Skin epidermis (tissue), 12 donors: Measurements from ENCODE around the gene DPYD.

Experiments used
- H3K27ac ChIP-seq, 21 experiments: fragments of 200-600 bp; sonication (generic) in 11 of 21; one replicate each; pipeline ENCODE4 v1.5.0; 2020; ENCODE audit warnings: mild to moderate bottlenecking in 3 of 21, inconsistent platforms in 2 of 21, moderate library complexity in 2 of 21
- H3K4me3 ChIP-seq, 7 experiments: fragments of 200-600 bp; sonication (generic) in 2 of 7; one replicate each; pipeline ENCODE4 v1.5.0; 2020; ENCODE audit warnings: inconsistent platforms in 2 of 7, mild to moderate bottlenecking in 2 of 7, moderate library complexity in 1 of 7

The DPYD gene

DNA sequence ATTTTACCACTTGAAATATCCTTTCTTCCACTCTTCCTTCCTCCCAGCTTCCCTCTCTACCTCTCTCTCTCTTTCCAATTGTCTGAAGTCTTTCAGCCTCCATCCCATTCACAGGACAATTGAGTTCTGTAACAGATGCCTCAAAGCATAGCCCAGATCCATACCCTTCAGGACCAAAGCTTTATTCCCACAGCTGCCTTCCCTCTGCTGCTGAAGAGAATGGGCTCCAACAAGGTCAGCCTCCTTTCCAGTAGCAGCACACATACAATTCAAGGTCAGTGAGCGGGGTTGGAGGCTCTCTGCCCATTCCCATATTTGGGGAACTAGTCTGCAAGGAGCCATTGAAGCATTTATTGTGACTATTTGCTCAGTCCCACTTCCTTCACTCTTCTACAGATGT, 179.9 kb downstream of the DPYD start:
- no peak overlapping the region for H3K27ac ChIP-seq
- H3K4me3 ChIP-seq, result no peak overlapping the region

DNA sequence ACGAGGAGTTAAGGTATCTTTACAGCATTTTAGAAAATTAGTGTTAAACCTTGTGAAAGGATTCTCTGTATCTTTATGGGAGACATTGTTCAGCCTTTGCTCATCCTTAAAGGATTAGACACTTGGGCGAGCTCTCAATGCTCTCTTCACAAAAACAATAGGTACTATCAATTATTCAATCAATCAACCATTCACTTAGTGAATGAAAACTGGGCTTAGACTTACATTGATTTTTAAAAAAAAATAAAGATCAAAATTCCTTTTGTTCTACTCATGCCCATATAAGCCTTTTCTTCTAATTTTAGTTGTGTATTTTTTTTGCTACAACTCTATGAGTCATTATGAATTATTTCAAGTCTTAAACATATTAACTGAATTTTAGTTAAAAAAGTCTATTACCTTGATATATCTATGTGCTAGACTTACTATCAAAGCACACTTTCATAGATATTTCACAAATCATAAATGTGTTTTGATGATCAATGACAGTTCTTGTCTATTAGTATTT, 181.2 kb downstream of the DPYD start:
- Histone ChIP-seq H3K4me3 (no peak overlapping the region), H3K27ac (no peak overlapping the region)

DNA sequence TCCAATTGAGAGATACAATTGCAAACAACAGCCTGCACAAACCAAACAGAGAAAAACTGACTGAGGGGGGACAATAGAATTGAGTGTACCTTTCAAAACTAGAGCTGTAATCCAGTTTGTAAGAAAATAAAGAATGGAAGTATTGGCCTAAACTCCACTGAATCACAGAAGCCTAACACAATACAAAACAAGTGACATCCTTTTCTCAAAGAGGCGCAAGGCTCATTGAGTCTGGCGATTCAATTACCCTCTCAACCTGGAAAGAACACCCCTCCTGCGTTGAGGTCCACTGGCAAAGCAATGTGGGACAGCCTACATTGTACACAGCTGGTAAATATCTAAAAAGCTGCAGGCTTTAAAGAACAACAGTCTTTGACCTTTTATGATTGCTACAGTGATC, 182.6 kb downstream of the DPYD start:
- Histone ChIP-seq H3K27ac (no peak overlapping the region), H3K4me3 (no peak overlapping the region)

DNA sequence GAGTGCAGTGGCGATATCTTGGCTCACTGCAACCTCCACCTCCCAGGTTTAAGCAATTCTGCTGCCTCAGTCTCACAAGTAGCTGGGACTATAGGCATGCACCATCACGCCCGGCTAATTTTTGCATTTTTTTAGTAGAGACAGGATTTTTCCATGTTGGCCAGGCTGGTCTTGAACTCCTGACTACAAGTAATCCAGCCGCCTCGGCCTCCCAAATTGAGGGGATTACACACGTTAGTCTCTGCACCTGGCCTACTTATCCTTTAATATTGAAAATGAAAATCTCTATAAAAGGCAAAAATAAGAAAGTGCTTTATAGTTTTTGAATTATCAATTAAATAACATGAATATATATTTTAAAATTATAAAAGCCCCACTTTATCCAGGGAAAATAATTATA, 190.6 kb downstream of the DPYD start:
- no peak overlapping the region for H3K4me3 ChIP-seq

DNA sequence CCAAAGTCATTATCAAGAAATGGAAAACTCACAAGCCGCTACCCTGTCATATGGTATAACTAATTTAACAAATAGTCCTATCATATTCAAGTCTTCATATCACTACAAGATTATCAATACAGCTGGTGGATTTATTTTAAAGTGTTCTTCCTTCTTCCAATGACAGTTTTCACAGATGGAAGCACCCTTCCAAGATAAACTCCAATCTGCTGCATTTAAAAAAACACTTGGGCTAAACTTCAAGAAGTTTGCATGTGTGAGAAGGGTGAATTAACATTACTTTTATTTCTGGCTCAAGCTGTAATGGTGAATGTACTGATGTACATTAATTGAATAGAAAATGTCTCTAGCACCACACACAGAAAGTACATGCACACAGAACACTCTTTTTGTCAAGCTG, 192.4 kb downstream of the DPYD start:
- H3K27ac ChIP-seq, result no peak overlapping the region
- H3K4me3 ChIP-seq, result no peak overlapping the region

More for the DNA sequence above, 190.6 kb downstream of the DPYD start:
- H3K27ac ChIP-seq, result no peak overlapping the region

DNA sequence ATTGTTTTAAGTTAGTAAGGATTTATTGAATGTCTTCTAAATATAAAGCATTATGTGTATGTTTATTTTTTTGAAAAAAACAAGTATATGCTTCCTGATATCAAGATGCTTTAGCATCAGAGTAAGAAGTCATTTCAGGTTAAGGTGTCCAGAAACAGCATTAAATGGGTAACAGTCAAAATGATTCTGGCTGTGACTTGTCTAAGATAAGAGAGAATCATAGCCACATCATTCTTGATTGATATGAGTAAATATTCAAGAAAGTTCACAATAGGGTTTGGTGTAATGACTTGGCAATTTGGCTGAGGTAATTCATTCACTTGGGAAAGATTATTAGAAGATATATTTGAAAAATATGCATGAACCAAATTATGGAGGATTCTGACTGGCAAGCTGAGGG, 193.8 kb downstream of the DPYD start:
- Histone ChIP-seq H3K4me3 (no peak overlapping the region), H3K27ac (no peak overlapping the region)

DNA sequence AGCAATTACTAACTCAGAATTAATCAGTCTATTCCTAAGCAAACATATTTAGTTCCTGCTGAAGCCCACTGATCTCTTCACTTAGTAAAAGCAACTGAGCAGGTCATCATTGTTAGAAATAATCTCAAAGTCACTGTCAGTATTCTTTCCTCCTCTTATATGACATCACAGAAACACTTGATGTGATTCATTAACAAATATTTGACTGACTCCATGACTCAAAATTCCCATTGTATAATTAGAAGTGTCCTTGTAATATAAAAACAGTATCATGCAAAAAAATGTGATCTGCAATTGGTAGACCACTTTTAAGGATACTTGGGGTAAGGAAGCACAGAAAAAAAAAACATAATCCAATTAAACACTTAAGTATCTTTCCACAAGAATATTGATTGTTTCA, 194.4 kb downstream of the DPYD start:
- H3K4me3 ChIP-seq, result no peak overlapping the region
- no peak overlapping the region for H3K27ac ChIP-seq

DNA sequence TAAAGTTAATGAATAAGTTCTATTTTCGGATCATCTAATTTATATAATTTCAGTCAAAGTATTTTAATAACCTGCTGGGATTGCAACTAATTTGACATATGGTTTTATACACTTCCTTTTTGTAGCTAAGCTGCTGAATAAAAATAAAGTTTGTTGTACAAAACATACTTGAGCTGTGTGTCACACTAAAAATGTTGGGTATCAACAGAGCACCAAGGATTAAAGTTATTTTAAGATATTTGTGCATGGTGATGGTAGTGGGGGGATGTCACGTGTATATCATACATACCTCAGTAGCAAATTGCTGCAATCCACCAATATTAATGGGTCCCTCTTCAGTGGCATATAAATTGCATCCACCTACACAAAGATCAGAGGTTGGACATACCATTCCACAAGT, 199.6 kb downstream of the DPYD start:
- H3K4me3 ChIP-seq, result no peak overlapping the region
- H3K27ac ChIP-seq, result no peak overlapping the region

DNA sequence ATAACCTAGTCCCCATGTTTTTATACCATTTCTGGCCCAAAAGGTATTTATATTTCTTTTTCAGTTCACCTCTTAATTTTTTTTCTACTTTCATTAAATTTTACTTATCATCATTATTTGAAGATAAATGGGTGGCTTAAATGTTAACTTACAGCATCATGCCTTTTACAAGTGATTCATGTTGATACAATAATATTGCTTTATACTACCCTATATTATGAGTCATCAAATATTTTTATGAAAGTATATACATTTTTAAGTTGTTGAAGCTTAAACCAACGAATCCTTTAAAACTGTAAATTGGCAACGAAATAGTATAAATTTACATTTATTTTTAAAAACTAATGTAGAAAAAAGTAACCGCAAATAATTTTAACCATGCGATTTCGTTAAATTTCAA, 207.9 kb downstream of the DPYD start:
- Histone ChIP-seq H3K4me3 (no peak overlapping the region), H3K27ac (no peak overlapping the region)

DNA sequence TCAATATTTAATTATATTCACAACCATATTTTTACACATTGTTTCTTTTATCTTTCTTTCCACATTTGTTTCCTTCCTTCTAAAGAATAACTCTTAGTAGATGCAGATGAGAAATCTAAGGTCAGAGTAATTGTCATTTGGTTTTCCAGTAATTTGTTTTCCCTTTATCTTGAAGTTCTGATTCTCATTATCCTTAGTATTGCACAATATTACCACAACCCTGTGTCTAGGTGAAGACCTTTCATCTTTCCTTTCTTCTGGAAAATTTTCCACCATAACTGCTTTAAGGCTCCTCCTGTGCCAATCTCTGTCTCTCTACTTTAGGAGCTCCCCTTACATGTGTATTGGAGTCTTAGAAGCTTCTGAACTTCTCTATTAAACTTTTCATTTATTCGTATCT, 209.0 kb downstream of the DPYD start:
- Histone ChIP-seq H3K27ac (no peak overlapping the region), H3K4me3 (no peak overlapping the region)

DNA sequence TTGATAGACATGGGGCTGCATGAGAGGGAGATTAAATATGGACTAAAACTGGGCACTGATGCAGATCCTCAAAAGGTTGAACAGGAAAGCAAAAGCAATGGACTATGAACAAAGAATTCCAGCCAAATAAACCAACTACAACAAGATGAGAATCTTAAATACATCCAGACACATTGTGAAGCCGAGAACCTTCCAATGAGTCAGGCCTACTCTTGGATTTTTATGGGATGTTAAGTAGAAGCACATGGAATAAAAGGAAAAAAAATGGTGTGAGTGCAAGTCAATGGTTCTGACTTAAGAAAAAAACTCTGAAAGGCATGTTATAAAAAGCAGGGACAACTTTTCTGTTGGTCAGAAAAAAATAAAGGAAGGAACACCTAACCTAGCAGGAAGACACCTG, 227.2 kb downstream of the DPYD start:
- Histone ChIP-seq H3K27ac (peak overlapping the region in 1 of 21 experiments; percentile 4), H3K4me3 (no peak overlapping the region)

DNA sequence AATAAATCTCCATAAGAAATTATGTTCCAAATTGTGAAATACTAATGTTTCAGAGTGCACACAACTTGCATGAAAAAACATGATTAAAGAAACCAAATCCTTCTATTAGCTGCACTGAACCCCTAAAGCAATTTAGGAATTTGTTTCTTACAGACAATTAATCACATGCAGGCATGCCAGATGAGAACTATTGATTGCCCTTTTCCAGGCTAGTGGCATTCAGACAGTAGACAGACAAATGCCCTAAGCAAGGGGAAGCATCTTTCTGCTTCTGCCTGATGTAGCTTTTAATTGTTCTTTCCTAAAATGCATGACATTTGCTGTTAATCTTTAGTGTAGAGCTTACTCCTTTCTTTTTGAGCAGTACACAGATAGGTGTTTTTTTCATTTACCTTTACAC, 229.5 kb downstream of the DPYD start:
- no peak overlapping the region for H3K4me3 ChIP-seq
- no peak overlapping the region for H3K27ac ChIP-seq

DNA sequence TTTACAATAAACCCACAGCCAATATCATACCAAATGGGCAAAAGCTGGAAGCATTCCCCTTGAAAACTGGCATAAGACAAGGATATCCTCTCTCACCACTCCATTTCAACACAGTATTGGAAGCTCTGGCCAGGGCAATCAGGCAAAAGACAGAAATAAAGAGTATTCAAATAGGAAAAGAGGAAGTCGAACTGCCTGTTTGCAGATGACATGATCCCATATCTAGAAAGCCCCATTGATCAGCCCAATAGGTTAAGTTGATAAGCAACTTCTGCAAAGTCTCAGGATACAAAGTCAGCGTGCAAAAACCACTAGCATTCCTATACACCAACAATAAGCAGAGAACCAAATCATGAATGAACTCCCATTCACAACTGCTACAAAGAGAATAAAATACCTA, 235.5 kb downstream of the DPYD start:
- Histone ChIP-seq H3K27ac (no peak overlapping the region), H3K4me3 (no peak overlapping the region)

DNA sequence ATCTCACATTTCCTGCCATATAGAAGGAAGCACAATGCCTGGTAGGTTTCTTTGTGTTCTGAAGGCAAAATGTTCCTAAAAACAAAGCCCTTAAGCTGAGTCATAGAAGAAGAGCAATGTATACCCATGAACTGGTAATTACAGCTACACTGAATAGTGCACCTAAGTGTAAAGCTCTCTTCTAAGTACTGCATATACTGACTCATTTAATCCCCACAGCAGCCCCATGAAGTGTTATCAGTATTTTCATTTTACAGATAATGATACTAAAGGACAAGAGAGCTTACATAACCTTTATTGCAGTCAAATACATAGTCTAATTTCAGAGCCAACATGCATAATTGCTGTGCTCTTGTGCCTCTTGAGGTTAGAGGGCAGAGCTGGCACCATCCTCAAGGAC, 239.9 kb downstream of the DPYD start:
- Histone ChIP-seq H3K27ac (no peak overlapping the region), H3K4me3 (no peak overlapping the region)

DNA sequence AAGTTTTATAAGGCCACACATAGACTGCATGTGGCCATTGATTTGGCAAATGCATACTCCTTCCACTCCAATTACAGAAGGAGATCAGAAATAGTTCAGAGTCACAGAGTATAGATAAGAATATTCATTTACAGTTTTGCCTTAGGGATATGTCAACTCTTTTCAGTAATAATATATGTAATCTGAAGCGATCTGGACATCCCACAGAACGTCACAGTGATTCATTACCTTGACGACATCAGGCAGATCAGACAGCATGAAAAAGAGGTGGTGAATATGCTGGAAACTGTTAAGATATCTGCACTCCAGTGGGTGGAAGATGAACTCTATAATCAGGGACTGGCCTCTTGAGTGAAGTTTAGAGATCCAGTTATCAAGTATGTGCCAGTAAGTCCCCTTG, 240.4 kb downstream of the DPYD start:
- H3K27ac ChIP-seq, result no peak overlapping the region
- H3K4me3 ChIP-seq, result no peak overlapping the region

DNA sequence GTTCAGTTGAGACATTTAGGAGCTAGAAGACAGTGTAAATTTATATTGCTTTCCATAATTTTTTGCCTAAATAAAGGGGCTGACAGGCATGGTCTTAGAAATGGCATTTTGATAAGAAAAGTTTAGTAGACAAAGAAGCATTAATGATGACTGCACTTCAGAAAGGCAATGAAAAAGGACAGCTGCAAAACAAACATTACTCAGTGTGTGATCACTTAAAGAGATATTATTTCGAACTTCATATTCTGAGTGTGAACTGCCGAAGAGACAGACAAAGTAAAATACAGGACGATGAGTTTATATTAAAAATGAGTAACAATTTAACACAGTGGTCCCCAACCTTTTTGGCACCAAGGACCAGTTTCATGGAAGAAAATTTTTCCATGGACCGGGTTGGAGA, 243.1 kb downstream of the DPYD start:
- H3K4me3 ChIP-seq, result no peak overlapping the region
- H3K27ac ChIP-seq, result no peak overlapping the region

DNA sequence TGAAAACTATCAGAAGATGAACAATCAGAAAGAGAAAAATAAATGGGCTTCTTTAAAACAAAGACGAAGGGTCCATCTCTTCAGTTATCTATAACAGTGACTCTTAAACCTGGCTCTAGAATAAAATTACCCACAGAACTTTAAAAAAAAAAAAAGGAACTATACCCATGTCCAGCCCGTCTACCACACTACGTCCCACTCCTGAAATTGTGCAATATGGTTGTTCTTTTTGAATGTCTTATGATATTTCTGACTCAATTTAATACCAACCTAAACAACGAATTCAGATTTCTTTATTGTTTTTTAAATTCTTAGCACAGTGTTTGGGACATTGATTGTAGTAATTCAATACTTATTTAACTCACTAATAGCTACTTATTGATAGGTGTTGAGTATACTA, 246.3 kb downstream of the DPYD start:
- Histone ChIP-seq H3K4me3 (no peak overlapping the region), H3K27ac (no peak overlapping the region)

DNA sequence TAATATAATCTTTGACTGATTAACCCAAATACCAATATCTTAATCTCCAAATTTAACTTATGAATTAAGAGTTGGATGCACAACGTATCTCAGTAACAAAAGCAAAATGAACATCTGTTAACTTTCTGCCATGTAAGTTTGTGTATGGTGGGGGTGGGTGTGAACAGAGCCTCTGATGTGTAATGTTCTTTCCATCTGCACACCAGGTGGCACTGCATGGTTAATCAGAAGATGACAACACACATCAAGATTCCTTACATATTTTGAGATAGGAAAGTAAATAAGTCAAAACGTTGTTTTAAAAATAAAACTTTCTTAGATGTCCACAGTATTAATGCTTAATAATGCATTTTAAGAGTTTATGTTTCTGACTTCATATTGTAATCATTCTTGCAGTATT, 251.9 kb downstream of the DPYD start:
- no peak overlapping the region for H3K4me3 ChIP-seq

DNA sequence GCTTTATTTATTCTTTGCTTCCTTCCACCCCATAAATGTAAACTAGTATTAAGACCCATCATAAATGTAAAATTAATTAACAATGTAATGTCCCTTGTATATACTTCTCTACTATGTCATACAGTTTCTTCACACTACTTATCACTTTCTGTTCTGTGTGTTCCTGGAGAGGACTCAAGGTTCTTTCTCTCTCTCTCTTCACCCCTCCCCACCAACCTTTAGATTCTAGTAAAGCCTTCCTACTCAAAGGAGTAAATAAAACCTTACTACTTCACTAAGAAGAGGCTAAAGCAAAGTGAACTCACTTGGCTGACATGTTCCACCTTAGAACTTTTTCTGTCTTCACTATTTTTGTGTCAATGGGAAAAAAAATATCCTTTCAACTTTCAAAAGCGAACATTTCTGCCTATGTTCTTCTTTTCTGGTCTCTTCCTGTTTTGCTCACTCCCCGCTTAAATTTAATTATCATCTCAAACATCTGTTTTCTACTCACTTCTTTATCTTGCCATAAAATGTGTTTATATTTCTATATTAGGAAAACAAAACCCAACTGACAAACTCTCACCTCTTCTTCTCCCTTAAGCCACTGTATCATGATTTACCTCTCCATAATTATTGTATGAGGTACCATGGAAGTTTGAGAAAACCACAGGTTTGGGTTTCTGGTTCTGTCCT, 260.3 kb downstream of the DPYD start:
- Histone ChIP-seq H3K4me3 (no peak overlapping the region), H3K27ac (no peak overlapping the region)

More for the DNA sequence above, 251.9 kb downstream of the DPYD start:
- H3K27ac ChIP-seq, result no peak overlapping the region

DNA sequence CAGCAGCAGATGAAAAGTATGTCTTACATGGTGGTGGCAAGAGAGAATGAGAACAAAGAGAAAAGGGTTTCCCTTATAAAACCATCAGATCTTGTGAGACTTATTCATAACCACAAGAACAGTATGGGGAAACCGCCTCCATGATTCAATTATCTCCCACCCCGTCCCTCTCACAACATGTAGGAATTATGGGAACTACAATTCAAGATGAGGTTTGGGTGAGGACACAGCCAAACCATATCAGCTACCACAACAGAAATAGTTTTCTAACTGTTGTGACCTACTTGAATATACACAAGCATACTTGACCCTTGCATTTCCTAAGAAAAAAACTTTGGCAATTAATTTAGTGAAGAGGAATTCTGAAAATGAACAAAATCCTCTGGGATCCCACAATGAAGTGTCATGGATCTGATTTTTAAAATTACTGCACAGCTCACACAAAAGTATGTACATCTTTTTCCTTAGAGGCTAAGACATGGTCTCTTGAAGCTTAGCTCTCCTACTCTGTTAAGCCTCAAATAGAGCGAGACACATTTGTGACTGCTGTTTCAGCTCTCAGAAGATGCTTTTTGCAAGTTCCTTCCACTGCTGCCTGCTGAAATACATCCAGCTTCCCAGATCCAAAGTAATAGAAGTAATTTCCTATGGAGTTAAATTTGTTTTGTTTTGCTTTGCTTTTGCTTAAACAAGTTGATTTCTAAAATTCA, 265.8 kb downstream of the DPYD start:
- Histone ChIP-seq H3K4me3 (no peak overlapping the region), H3K27ac (no peak overlapping the region)

DNA sequence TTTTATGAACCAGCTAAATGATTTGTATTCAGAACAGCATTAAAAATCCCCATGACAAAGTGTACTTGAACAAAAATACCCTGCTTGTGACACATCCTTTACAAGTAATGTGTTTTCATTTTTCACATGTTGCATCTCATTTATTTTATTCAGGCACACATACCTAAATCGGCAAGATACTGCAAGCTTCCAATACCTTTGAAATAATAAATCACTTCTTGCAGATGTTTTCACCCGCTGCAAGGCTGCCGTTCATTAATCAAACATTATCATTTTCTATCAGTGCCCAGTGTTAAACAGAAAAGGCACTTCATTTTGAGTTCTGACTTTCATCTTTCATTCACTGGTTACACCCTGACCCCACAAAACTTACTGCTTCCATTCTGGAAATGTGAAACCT, 269.6 kb downstream of the DPYD start:
- H3K27ac ChIP-seq, result no peak overlapping the region

DNA sequence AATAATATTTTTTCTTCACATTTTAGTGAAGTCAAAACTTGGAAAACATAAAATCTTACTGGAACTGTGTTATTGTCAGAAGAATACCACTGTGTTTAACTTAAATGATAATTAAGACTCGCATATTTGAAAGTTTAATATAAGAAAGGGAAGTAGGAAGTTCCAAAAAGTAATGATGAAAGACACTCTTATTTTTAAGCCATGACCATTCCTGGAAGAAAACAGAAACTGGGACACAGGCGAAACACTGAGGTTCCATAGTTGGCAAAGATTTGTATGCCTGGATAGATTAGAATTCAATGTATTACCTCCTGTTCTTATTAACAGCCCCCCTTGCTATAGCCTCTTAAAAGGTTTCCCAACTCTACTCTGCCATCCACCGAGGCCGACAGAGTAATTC, 271.2 kb downstream of the DPYD start:
- H3K4me3 ChIP-seq, result no peak overlapping the region
- H3K27ac ChIP-seq, result no peak overlapping the region

More for the DNA sequence above, 269.6 kb downstream of the DPYD start:
- H3K4me3 ChIP-seq, result no peak overlapping the region
